Measurements from ENCODE around the gene LAMC1. TPM values are rescaled to one million over a fixed set of nuclear protein-coding genes. Genes with fewer than 3 reads are reported as not detected.

The LAMC1 gene
- total and polyA plus RNA-seq, 2 donors (not counting 1 experiment from before 2014, with no cell fraction given): 408 to 604 TPM

DNA sequence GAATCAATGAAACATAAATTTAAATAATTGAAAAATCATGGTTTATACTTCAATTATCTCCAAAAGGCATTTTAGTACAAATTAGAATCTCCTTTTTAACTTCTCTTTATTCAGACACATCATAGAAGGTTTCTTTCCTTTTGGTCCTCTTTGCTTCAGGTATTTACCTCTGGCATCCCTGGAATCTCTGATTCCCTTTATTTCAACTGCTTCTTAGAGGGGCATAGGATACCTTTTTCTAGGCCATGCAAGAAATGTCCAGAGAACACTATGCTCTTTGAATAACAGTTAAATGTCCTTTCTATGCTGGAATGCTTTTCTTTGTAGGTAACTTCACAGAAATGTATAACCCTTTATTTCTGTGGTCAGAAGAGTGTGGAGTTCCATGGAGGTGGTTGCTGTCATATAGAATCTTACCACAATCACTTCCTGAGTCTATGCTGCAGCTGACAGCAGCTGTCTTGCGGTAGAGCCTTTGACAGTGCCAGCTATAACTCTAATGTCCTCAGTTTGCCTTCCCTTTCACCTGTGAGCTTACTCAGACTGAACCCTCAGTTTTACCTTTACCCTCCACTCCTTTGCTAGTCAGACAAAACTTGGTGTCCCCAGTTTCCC is 171.4 kb downstream of the LAMC1 start:
- peaks cover 3% of the 10 kb centered on the region for H3K4me1 ChIP-seq (ENCODE audit: control insufficient read depth, extremely low read depth, insufficient read depth, low read length)
- no peak overlapping the region for H3K4me3 ChIP-seq (replicated peaks in 1 of 4; ENCODE audit: control extremely low read depth in 1 of 4, insufficient read depth in 1 of 4, low read depth in 3 of 4, low read length in 4 of 4)
- H3K79me2 ChIP-seq (ENCODE audit: control insufficient read depth, insufficient read depth, low read length): no peaks in the 10 kb centered on the region
- TF ChIP-seq EZH2 (IDR thresholded peaks at IDR 0.05; ENCODE audit: low read length, missing control alignments): no peak
- TF ChIP-seq, protein P1, sequence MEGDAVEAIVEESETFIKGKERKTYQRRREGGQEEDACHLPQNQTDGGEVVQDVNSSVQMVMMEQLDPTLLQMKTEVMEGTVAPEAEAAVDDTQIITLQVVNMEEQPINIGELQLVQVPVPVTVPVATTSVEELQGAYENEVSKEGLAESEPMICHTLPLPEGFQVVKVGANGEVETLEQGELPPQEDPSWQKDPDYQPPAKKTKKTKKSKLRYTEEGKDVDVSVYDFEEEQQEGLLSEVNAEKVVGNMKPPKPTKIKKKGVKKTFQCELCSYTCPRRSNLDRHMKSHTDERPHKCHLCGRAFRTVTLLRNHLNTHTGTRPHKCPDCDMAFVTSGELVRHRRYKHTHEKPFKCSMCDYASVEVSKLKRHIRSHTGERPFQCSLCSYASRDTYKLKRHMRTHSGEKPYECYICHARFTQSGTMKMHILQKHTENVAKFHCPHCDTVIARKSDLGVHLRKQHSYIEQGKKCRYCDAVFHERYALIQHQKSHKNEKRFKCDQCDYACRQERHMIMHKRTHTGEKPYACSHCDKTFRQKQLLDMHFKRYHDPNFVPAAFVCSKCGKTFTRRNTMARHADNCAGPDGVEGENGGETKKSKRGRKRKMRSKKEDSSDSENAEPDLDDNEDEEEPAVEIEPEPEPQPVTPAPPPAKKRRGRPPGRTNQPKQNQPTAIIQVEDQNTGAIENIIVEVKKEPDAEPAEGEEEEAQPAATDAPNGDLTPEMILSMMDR (conservative IDR thresholded peaks at IDR 0.05 in 1 of 2, IDR thresholded peaks at IDR 0.05 in 1 of 2; ENCODE audit: low read depth in 1 of 2, low read length in 2 of 2): no peak
- no peak overlapping the region for H3K4me2 ChIP-seq (ENCODE audit: extremely low read depth, insufficient read depth, low read length)
- no peak overlapping the region for H3K27ac ChIP-seq (ENCODE audit: insufficient read depth, low read length)
- H3K9me3 ChIP-seq (ENCODE audit: control insufficient read depth, insufficient read depth, low read depth, low read length): no peaks in the 10 kb centered on the region
- no peak overlapping the region for H3K9ac ChIP-seq (ENCODE audit: insufficient read depth, low read length)
- peak in 1 of 2 donors; percentile 45 for DNase-seq (ENCODE audit: low read depth in 2 of 2)
- no peak overlapping the region for H2AFZ ChIP-seq (ENCODE audit: low read length)
- no peaks in the 10 kb centered on the region for H4K20me1 ChIP-seq (ENCODE audit: control insufficient read depth, extremely low read depth, insufficient read depth, low read length)
- no peaks in the 10 kb centered on the region for H3K36me3 ChIP-seq (ENCODE audit: control insufficient read depth, insufficient read depth, low read length)
- H3K27me3 ChIP-seq (ENCODE audit: control insufficient read depth, insufficient read depth, low read length): no peaks in the 10 kb centered on the region

GRCh38 chr1:183195142-183195574 is 171.9 kb downstream of the LAMC1 start:
- TF ChIP-seq, protein P1 (conservative IDR thresholded peaks at IDR 0.05 in 1 of 2, IDR thresholded peaks at IDR 0.05 in 1 of 2; ENCODE audit: low read depth in 1 of 2, low read length in 2 of 2): no peak
- TF ChIP-seq EZH2 (IDR thresholded peaks at IDR 0.05; ENCODE audit: low read length, missing control alignments): no peak
- no peak overlapping the region for H3K4me3 ChIP-seq (replicated peaks in 1 of 4; ENCODE audit: control extremely low read depth in 1 of 4, insufficient read depth in 1 of 4, low read depth in 3 of 4, low read length in 4 of 4)
- H3K79me2 ChIP-seq (ENCODE audit: control insufficient read depth, insufficient read depth, low read length): no peaks in the 10 kb centered on the region
- no peak overlapping the region for H2AFZ ChIP-seq (ENCODE audit: low read length)
- peaks cover 3% of the 10 kb centered on the region for H3K4me1 ChIP-seq (ENCODE audit: control insufficient read depth, extremely low read depth, insufficient read depth, low read length)
- no peaks in the 10 kb centered on the region for H4K20me1 ChIP-seq (ENCODE audit: control insufficient read depth, extremely low read depth, insufficient read depth, low read length)
- no peak overlapping the region for H3K9ac ChIP-seq (ENCODE audit: insufficient read depth, low read length)
- no peak overlapping the region for H3K27ac ChIP-seq (ENCODE audit: insufficient read depth, low read length)
- no peaks in the 10 kb centered on the region for H3K9me3 ChIP-seq (ENCODE audit: control insufficient read depth, insufficient read depth, low read depth, low read length)
- H3K4me2 ChIP-seq (ENCODE audit: extremely low read depth, insufficient read depth, low read length): no peak overlapping the region
- H3K27me3 ChIP-seq (ENCODE audit: control insufficient read depth, insufficient read depth, low read length): no peaks in the 10 kb centered on the region
- DNase-seq (ENCODE audit: low read depth in 2 of 2): peak in 1 of 2 donors; percentile 51
- no peaks in the 10 kb centered on the region for H3K36me3 ChIP-seq (ENCODE audit: control insufficient read depth, insufficient read depth, low read length)

Other genes starting within 250 kb of the LAMC1 start
- 2.6 and 3.9 TPM in 2 replicates for gene NPL, start 233.6 kb upstream of the LAMC1 start, total RNA-seq
- 1.4 and 2.3 TPM in 2 replicates for gene NPL, start 233.6 kb upstream of the LAMC1 start, polyA plus RNA-seq
- 120 and 127 TPM in 2 replicates for gene DHX9, start 184.1 kb upstream of the LAMC1 start, total RNA-seq
- 133 and 194 TPM in 2 replicates for gene DHX9, start 184.1 kb upstream of the LAMC1 start, polyA plus RNA-seq
- gene SHCBP1L, start 70.3 kb upstream of the LAMC1 start, total RNA-seq: 0.26 TPM in 1 of 2 replicates, not detected in the other
- gene SHCBP1L, start 70.3 kb upstream of the LAMC1 start, polyA plus RNA-seq: not detected in 2 replicates
- 0.99 and 2.8 TPM in 2 replicates for gene LAMC2, start 162.8 kb downstream of the LAMC1 start, total RNA-seq
- 0.66 and 3.9 TPM in 2 replicates for gene LAMC2, start 162.8 kb downstream of the LAMC1 start, polyA plus RNA-seq

Data from fibroblast of lung (primary cell).